IMR-90 (cell line): Measurements from ENCODE around the gene CLDN9. TPM values are rescaled to one million over a fixed set of nuclear protein-coding genes. Genes with fewer than 3 reads are reported as not detected.
A peak's percentile ranks its signal among the peaks of the same experiment; 100 is the strongest.

Experiments used
- ATAC-seq: fragments of 200-7000 bp; cut with Tn5 transposase; 2 replicates; pipeline ENCODE4 v1.9.1; 2020; ENCODE audit warnings: low read depth, mild to moderate bottlenecking, moderate library complexity
- BruUV-seq: library from RNA; stranded (reverse); fragments of 400-500 nt; replicated peaks from 2 replicates; lab custom pipeline; 2021; lab: Mats Ljungman, UMichigan
- CTCF ChIA-PET: fragments of 300-600 bp; formaldehyde crosslinking; extraction: SDS; loops from one replicate; lab custom pipeline; 2021; ENCODE audit warnings: antibody characterized with exemption; lab: Yijun Ruan, JAX
- POLR2A ChIA-PET: fragments of 300-600 bp; sonication (Branson Sonifier 250); formaldehyde crosslinking; loops from one replicate; lab custom pipeline; 2022; ENCODE audit warnings: antibody characterized with exemption; ENCODE audit not compliant: unreplicated experiment; lab: Charles Lee
- DNase-seq: peaks from one replicate; pipeline ENCODE4 v3.0.0; 2013
- H2AFZ ChIP-seq: replicated peaks from 2 replicates; pipeline ENCODE3; 2013; ENCODE audit warnings: low read length, mild to moderate bottlenecking; ENCODE audit not compliant: poor library complexity
- H2AK5ac ChIP-seq: 2 replicates; pipeline ENCODE4 v1.6.1; 2013; ENCODE audit warnings: low read depth, low read length, inconsistent platforms
- H2AK9ac ChIP-seq: replicated peaks from 2 replicates; pipeline ENCODE3; 2013; ENCODE audit warnings: mild to moderate bottlenecking, low read depth, low read length, moderate library complexity; ENCODE audit not compliant: poor library complexity
- H2BK120ac ChIP-seq: 2 replicates; pipeline ENCODE4 v1.6.1; 2013; ENCODE audit warnings: low read depth, low read length, inconsistent platforms
- H2BK15ac ChIP-seq: 3 replicates; pipeline ENCODE4 v1.6.1; 2013; ENCODE audit warnings: low read depth, low read length, inconsistent platforms
- H2BK20ac ChIP-seq: 2 replicates; pipeline ENCODE4 v1.6.1; 2013; ENCODE audit warnings: low read depth, mild to moderate bottlenecking, inconsistent platforms, low read length, moderate library complexity
- H2BK5ac ChIP-seq: 2 replicates; pipeline ENCODE4 v1.6.1; 2013; ENCODE audit warnings: mild to moderate bottlenecking, low read depth, low read length, inconsistent platforms; ENCODE audit not compliant: poor library complexity, severe bottlenecking
- H3K14ac ChIP-seq: replicated peaks from 2 replicates; pipeline ENCODE4 v1.6.1; 2013; ENCODE audit warnings: low read depth, low read length, inconsistent platforms
- H3K18ac ChIP-seq: 2 replicates; pipeline ENCODE4 v1.6.1; 2013; ENCODE audit warnings: low read depth, low read length, control low read depth
- H3K23ac ChIP-seq: 2 replicates; pipeline ENCODE4 v1.6.1; 2013; ENCODE audit warnings: low read depth, low read length, inconsistent platforms
- H3K27ac ChIP-seq: 2 replicates; pipeline ENCODE4 v1.5.1; 2013; ENCODE audit warnings: mild to moderate bottlenecking, control low read depth, low read length; ENCODE audit not compliant: insufficient read depth
- H3K27me3 ChIP-seq: 2 replicates; pipeline ENCODE4 v1.6.1; 2013; ENCODE audit warnings: low read length; ENCODE audit not compliant: control insufficient read depth, insufficient read depth
- H3K36me3 ChIP-seq: 2 replicates; pipeline ENCODE4 v1.6.1; 2013; ENCODE audit warnings: low read length, mixed read lengths; ENCODE audit not compliant: control insufficient read depth, insufficient read depth
- H3K4ac ChIP-seq: 2 replicates; pipeline ENCODE4 v1.6.1; 2013; ENCODE audit warnings: low read depth, low read length, inconsistent platforms
- H3K4me1 ChIP-seq: 2 replicates; pipeline ENCODE4 v1.6.1; 2013; ENCODE audit warnings: low read length, mixed read lengths; ENCODE audit not compliant: control insufficient read depth, insufficient read depth
- H3K4me2 ChIP-seq: 2 replicates; pipeline ENCODE4 v1.6.1; 2013; ENCODE audit warnings: low read depth, mild to moderate bottlenecking, control low read depth, low read length, moderate library complexity
- H3K4me3 ChIP-seq: 2 replicates; pipeline ENCODE4 v1.5.1; 2013; ENCODE audit warnings: low read depth, mild to moderate bottlenecking, control low read depth, low read length, moderate library complexity; ENCODE audit not compliant: insufficient read depth
- H3K56ac ChIP-seq: 2 replicates; pipeline ENCODE4 v1.6.1; 2013; ENCODE audit warnings: low read length, inconsistent platforms; ENCODE audit not compliant: insufficient read depth; ENCODE audit errors: extremely low read depth
- H3K79me1 ChIP-seq, 2 experiments: 2 replicates each; pipeline ENCODE4 v1.6.1; 2013; ENCODE audit warnings: low read length in 2 of 2, inconsistent platforms in 1 of 2, low read depth in 1 of 2
- H3K9ac ChIP-seq: 2 replicates; pipeline ENCODE4 v1.6.1; 2013; ENCODE audit warnings: low read depth, low read length, control low read depth
- H3K9me1 ChIP-seq: 2 replicates; pipeline ENCODE4 v1.6.1; 2013; ENCODE audit warnings: low read length, inconsistent platforms; ENCODE audit not compliant: insufficient read depth
- H3K9me3 ChIP-seq: 2 replicates; pipeline ENCODE4 v1.6.1; 2013; ENCODE audit warnings: low read length; ENCODE audit not compliant: control insufficient read depth, insufficient read depth
- H4K20me1 ChIP-seq: 2 replicates; pipeline ENCODE4 v1.6.1; 2013; ENCODE audit warnings: low read length, inconsistent platforms; ENCODE audit not compliant: insufficient read depth
- H4K5ac ChIP-seq: 2 replicates; pipeline ENCODE4 v1.6.1; 2013; ENCODE audit warnings: mild to moderate bottlenecking, low read depth, low read length, control low read depth
- H4K8ac ChIP-seq, 2 experiments: 2 replicates each; pipeline ENCODE4 v1.6.1; 2013; ENCODE audit warnings: low read depth in 2 of 2, low read length in 2 of 2, control low read depth in 1 of 2, inconsistent platforms in 1 of 2
- H4K91ac ChIP-seq: 2 replicates; pipeline ENCODE4 v1.6.1; 2013; ENCODE audit warnings: low read depth, low read length, inconsistent platforms; ENCODE audit not compliant: insufficient read depth
- BHLHE40 ChIP-seq: fragments of 150-350 bp; IDR thresholded peaks from 2 replicates; pipeline ENCODE4 v1.6.1; 2016; ENCODE audit warnings: mild to moderate bottlenecking, low read depth, low read length
- CEBPB ChIP-seq: IDR thresholded peaks from 2 replicates; pipeline ENCODE4 v1.6.1; 2012; ENCODE audit warnings: low read depth, low read length, improper control_type of control experiment
- CHD1 ChIP-seq: IDR thresholded peaks from 2 replicates; pipeline ENCODE4 v1.6.1; 2012; ENCODE audit warnings: low read depth, low read length, improper control_type of control experiment
- FOS ChIP-seq: fragments of 150-350 bp; IDR thresholded peaks from 2 replicates; pipeline ENCODE4 v1.6.1; 2016; ENCODE audit warnings: low read depth, low read length
- MAFK ChIP-seq: IDR thresholded peaks from 2 replicates; pipeline ENCODE4 v1.6.1; 2012; ENCODE audit warnings: low read depth, low read length, improper control_type of control experiment
- MAZ ChIP-seq: IDR thresholded peaks from 2 replicates; pipeline ENCODE4 v1.6.1; 2012; ENCODE audit warnings: low read depth, mild to moderate bottlenecking, low read length, improper control_type of control experiment, moderate library complexity, borderline replicate concordance
- MXI1 ChIP-seq: IDR thresholded peaks from 2 replicates; pipeline ENCODE4 v1.6.1; 2012; ENCODE audit warnings: low read depth, mild to moderate bottlenecking, low read length, moderate library complexity, borderline replicate concordance
- NFE2L2 ChIP-seq: fragments of 150-350 bp; IDR thresholded peaks from 2 replicates; pipeline ENCODE4 v1.6.1; 2016; ENCODE audit warnings: low read depth, mild to moderate bottlenecking, low read length
- POLR2A ChIP-seq: IDR thresholded peaks from 2 replicates; pipeline ENCODE4 v1.6.1; 2012; ENCODE audit warnings: mild to moderate bottlenecking, low read depth, low read length
- RAD21 ChIP-seq: IDR thresholded peaks from 2 replicates; pipeline ENCODE4 v1.6.1; 2012; ENCODE audit warnings: low read length, improper control_type of control experiment
- RCOR1 ChIP-seq: IDR thresholded peaks from 2 replicates; pipeline ENCODE4 v1.6.1; 2012; ENCODE audit warnings: mild to moderate bottlenecking, low read length, improper control_type of control experiment; ENCODE audit not compliant: insufficient replicate concordance
- SMC3 ChIP-seq: fragments of 150-350 bp; IDR thresholded peaks from 2 replicates; pipeline ENCODE4 v1.6.1; 2016; ENCODE audit warnings: low read depth, mild to moderate bottlenecking, antibody characterized with exemption, low read length, moderate library complexity
- WGBS, 2 experiments: methylation state at CpG; one replicate each; pipeline versions ENCODE4 v1.1.5 to v1.1.7; 2013; ENCODE audit warnings: missing lambda C conversion rate in 2 of 2; ENCODE audit not compliant: insufficient read length in 1 of 2; ENCODE audit errors: extremely low coverage in 2 of 2; 5-methylcytosine and 5-hydroxymethylcytosine counted together
- dilution Hi-C: fragments of 300-500 bp; cut with HindIII; formaldehyde crosslinking; loops from one replicate; pipeline ENCODE4 v1.14.3; 2018; ENCODE audit warnings: low sequenced_read_pairs; ENCODE audit not compliant: unreplicated experiment
- in situ Hi-C: fragments of 300-500 bp; cut with MboI; formaldehyde crosslinking; loops from 3 replicates; pipeline ENCODE4 v1.14.3; 2019; ENCODE audit warnings: low sequenced_read_pairs, inconsistent platforms, mixed read lengths
- intact Hi-C: fragments of 100-400 bp; cut with micrococcal nuclease; formaldehyde crosslinking; loops from 2 replicates; pipeline ENCODE4 v1.10.0; 2022
- polyA plus RNA-seq, 3 experiments: library from polyadenylated mRNA; depleted of rRNA; stranded (reverse); fragments of >200 nt; gene quantifications; 2 replicates each; pipeline ENCODE4 v1.2.3, GENCODE V29; 2012; ENCODE audit warnings: low replicate concordance in 1 of 3
- total RNA-seq: library from RNA; depleted of rRNA; stranded (reverse); fragments of >200 nt; gene quantifications from 2 replicates; pipeline ENCODE4 v1.2.3, GENCODE V29; 2012
- TF ChIP-seq, protein P1 (sequence below): conservative IDR thresholded peaks from 2 replicates; pipeline ENCODE4 v1.5.1; 2012; ENCODE audit warnings: mild to moderate bottlenecking, low read depth, low read length, improper control_type of control experiment

CLDN9 gene
- total and polyA plus RNA-seq, 2 of the 4 experiments (the other 2 are of a cell fraction), result 0.05 TPM; not detected in 1

DNA sequence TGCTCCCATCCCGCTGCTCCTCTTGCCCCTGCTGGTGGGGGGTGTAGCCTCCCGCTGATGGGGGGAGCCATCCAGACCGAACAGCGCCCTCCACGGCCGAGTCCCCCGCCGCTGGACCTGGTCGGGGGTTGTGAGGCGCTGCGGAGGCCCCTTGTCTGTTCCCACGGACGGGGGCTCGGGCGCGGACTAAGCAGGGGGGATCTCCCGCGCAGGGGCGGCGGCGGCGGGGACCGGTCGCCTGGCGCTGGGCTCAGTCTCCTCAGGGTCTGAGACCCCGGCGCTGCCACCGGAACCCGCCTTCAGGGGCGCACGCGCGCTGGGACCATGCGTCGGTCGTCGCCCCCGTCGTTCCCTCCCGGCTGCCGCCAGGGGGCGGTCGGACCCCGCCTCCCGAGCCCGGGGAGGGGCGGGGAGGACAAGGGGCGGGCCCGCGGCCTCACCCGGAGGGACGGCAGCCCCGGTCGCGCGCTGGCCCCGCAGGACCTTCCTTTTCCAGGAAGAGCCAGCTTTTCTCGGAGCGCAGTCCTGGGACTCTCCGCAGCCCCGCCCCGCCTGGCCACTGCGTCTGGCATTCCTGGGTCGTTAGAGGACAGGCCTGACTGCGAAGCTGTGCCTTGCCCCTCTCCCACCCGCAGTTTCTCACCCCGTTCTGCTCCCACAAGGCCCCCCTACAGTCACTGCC is 46.5 kb downstream of the CLDN9 start:
- no peaks in the 10 kb centered on the region for H3K9me3 ChIP-seq
- 0% methylated on average over 48 of the region's 67 CpGs; no CpG with 5 or more reads in 1 of the 2 experiments for WGBS, 2 experiments
- no peak overlapping the region for H3K56ac ChIP-seq
- no peaks in the 10 kb centered on the region; the same call in 1 of the 2 replicates for H4K20me1 ChIP-seq
- peak overlapping the region; percentile 21 for H2AK9ac ChIP-seq
- H3K14ac ChIP-seq, result peak overlapping the region; percentile 97
- H4K91ac ChIP-seq, result peak overlapping the region; percentile 65
- H2AK5ac ChIP-seq, result peak overlapping the region; percentile 74
- H2BK15ac ChIP-seq, result peak overlapping the region; percentile 90; the same call in 1 of the 3 replicates
- ChIA-PET POLR2A (interaction anchor here (0.9 kb wide), 1 partner anchor 39 kb away, joined by 12 read pairs; the partner anchor contains the start of gene TNFRSF12A), CTCF (interaction anchor here (0.6 to 2.2 kb wide), 9 partner anchors 11 to 112 kb away, joined by 3 to 9 read pairs (median 4); partner anchors contain the start of gene ZNF213)
- H2BK20ac ChIP-seq, result no peak overlapping the region
- H3K4me3 ChIP-seq, result peak overlapping the region; percentile 75
- H2AFZ ChIP-seq, result peak overlapping the region; percentile 100
- ATAC-seq, result peak; percentile 99
- peak overlapping the region; percentile 87 for H3K23ac ChIP-seq
- no TSS peak for BruUV-seq
- H3K4me1 ChIP-seq, result peaks cover 5% of the 10 kb centered on the region
- peak overlapping the region; percentile 93 for H3K4ac ChIP-seq
- no peaks in the 10 kb centered on the region; the same call in 1 of the 2 replicates for H3K27me3 ChIP-seq
- peak overlapping the region; percentile 71 for H3K4me2 ChIP-seq
- peak overlapping the region; percentile 84 for H2BK5ac ChIP-seq
- H3K9me1 ChIP-seq, result peaks cover 6% of the 10 kb centered on the region
- in situ Hi-C loops, result no loop called here
- intact Hi-C loops, result loop anchor here (1.0 to 2.0 kb wide), 4 partner anchors 48 to 107 kb away; no protein-coding TSS in a partner anchor
- peak; percentile 81 for DNase-seq
- H3K79me1 ChIP-seq, result peaks cover 0 to 16% of the 10 kb centered on the region in 2 experiments; a peak in 1 of 4 replicates
- H3K27ac ChIP-seq, result peak overlapping the region; percentile 89
- no peaks in the 10 kb centered on the region for H3K36me3 ChIP-seq
- H3K18ac ChIP-seq, result peak overlapping the region; percentile 82
- TF ChIP-seq BHLHE40 (no peak), NFE2L2 (no peak), CHD1 (0 out of 2 replicates have a peak, but pooled peaks have one; percentile 56), RCOR1 (no peak), POLR2A (peak; percentile 39; the same call in 1 of the 2 replicates), CEBPB (no peak), MAFK (no peak), FOS (no peak), MXI1 (0 out of 2 replicates have a peak, but pooled peaks have one; percentile 45), SMC3 (peak; percentile 84), RAD21 (peak; percentile 86), MAZ (peak; percentile 98)
- TF ChIP-seq, protein P1, sequence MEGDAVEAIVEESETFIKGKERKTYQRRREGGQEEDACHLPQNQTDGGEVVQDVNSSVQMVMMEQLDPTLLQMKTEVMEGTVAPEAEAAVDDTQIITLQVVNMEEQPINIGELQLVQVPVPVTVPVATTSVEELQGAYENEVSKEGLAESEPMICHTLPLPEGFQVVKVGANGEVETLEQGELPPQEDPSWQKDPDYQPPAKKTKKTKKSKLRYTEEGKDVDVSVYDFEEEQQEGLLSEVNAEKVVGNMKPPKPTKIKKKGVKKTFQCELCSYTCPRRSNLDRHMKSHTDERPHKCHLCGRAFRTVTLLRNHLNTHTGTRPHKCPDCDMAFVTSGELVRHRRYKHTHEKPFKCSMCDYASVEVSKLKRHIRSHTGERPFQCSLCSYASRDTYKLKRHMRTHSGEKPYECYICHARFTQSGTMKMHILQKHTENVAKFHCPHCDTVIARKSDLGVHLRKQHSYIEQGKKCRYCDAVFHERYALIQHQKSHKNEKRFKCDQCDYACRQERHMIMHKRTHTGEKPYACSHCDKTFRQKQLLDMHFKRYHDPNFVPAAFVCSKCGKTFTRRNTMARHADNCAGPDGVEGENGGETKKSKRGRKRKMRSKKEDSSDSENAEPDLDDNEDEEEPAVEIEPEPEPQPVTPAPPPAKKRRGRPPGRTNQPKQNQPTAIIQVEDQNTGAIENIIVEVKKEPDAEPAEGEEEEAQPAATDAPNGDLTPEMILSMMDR, result peak; percentile 94
- peak overlapping the region; percentile 66; the same call in 1 of the 2 replicates for H2BK120ac ChIP-seq
- peak overlapping the region; percentile 93 for H4K5ac ChIP-seq
- dilution Hi-C loops, result no loop called here
- peak overlapping the region; percentile 71 for H3K9ac ChIP-seq
- H4K8ac ChIP-seq, result peak overlapping the region; percentile 96 to 100
